Measurements from ENCODE around the gene ANKS1B.

DNA sequence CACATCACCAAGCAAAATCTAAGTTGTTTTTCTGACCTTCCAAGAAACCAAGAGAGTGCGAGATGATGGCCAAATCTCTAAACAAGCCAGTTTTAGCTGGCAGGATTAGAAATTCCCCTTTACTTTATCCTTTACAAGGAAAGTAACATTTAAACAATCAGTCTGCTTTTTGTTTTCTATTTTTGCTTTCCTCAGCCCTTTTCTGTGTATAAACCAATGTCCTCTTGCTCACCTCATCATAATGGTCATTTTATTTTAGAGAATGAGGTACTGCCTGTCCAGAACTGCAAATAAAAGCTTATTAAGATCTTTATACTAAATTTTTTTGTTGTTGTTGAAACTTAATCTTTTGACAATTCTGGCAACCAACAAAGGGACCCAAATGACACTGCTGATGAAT lies 779.6 kb downstream of the ANKS1B start:
- no peak for TF ChIP-seq ZNF274 (IDR thresholded peaks at IDR 0.05; ENCODE audit: low read depth, low read length)
- no peak for TF ChIP-seq SUZ12 (IDR thresholded peaks at IDR 0.05; ENCODE audit: extremely low read depth, insufficient read depth, insufficient read length)
